LHCN-M2 (cell line): ENCODE measurements around the gene ECI2. TPM values are rescaled to one million over a fixed set of nuclear protein-coding genes. Genes with fewer than 3 reads are reported as not detected.

Experiments used
- DNase-seq: peaks from one replicate; pipeline ENCODE4 v3.0.0-alpha.2; 2012; ENCODE audit warnings: low read depth
- polyA plus RNA-seq: library from polyadenylated mRNA; unstranded; fragments of >200 nt; gene quantifications from one replicate; pipeline ENCODE4 v1.2.1, GENCODE V29; 2012; ENCODE audit warnings: missing spikeins
- total RNA-seq: library from RNA; depleted of rRNA; stranded (reverse); fragments of >200 nt; gene quantifications from 2 replicates; pipeline ENCODE4 v1.2.3, GENCODE V29; 2014; rRNA removed

The ECI2 gene, protein sequence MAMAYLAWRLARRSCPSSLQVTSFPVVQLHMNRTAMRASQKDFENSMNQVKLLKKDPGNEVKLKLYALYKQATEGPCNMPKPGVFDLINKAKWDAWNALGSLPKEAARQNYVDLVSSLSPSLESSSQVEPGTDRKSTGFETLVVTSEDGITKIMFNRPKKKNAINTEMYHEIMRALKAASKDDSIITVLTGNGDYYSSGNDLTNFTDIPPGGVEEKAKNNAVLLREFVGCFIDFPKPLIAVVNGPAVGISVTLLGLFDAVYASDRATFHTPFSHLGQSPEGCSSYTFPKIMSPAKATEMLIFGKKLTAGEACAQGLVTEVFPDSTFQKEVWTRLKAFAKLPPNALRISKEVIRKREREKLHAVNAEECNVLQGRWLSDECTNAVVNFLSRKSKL
- total RNA-seq: 74.9 and 84.6 TPM in 2 replicates
- 70.1 TPM for polyA plus RNA-seq

DNA sequence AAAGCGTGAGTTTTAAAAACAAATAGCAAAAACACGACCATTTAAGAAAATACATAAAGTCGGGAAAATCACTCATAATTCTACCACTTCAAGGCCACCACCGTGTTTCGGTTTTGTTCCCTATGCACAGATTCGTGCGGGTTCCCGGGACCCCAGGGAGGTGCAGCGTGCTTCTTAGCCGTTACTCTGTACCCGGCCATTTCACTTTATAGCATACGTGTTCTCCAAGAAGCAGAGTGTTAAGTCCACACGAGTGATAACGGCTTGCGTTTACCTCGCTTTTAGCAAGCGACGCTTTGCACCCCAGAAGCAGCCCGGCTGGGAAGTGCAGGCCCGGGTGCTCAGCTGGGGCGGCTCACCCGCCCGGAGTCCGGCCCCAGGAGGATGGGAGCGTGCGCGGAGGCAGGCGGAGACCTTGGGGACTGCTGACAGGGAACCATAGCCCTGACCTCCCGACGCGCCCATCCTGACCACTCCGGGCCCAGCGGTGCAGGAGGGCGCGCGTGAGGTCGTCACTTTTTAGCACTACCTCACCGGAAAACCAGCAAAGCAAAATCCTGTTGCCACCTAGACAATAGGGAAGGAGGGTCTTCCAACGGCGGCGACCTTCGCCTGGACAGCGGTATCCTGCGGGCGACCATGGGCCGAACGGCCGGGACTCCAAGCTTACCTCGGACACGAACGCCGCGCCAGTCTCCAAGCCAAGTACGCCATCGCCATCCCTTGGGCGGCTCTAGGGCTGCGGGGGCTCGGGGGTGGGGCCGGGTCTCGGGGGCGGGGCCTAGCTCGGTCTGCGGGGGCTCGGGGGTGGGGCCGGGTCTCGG is at the start of gene ECI2:
ECI2 (minus strand) TSS at position 735 of the 824 bp plus-strand sequence; CDS start at position 720, 15 bp downstream.
- peak; percentile 71 for DNase-seq

- peak; percentile 50 for DNase-seq
Measured at GRCh38 chr6:4180652-4181255, 45.4 kb upstream of the ECI2 start.

- no peak for DNase-seq
Measured at GRCh38 chr6:4179960-4180651, 44.7 kb upstream of the ECI2 start.

DNA sequence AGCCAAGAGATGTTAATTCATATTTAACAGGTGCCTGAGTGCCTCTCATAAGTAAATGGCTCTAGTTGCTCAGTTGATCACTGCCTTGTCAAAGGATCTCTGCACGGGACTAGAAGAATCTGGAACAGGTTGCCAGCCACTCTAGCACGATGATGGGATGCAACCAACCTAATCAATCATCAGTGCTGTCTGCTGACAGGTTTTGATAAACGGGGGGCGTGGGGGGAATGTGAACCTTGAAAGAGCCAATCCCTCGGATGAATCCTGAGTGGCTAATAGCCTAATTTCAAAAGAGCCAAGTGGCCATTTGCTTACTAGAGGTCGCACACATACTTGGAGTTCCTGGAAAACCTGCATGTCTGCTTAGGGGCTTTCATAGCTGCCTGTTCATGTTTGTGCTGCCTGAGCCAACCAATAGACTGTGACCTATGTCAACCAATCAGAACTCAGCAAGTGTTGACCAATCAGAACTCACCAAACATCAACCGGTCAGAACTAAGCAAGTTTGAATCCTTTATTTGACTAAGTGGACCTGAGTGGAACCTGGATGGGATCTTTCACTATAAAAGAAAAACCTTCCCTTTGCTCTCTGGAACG is 43.5 kb upstream of the ECI2 start:
- DNase-seq: no peak

GRCh38 chr6:4176907-4177306 is 41.5 kb upstream of the ECI2 start:
- DNase-seq: no peak

- no peak for DNase-seq
Measured at GRCh38 chr6:4174042-4174441, 38.7 kb upstream of the ECI2 start.

- no peak for DNase-seq
Measured at GRCh38 chr6:4172368-4172767, 37.0 kb upstream of the ECI2 start.

- no peak for DNase-seq
Measured at GRCh38 chr6:4170297-4170696, 34.9 kb upstream of the ECI2 start.

DNA sequence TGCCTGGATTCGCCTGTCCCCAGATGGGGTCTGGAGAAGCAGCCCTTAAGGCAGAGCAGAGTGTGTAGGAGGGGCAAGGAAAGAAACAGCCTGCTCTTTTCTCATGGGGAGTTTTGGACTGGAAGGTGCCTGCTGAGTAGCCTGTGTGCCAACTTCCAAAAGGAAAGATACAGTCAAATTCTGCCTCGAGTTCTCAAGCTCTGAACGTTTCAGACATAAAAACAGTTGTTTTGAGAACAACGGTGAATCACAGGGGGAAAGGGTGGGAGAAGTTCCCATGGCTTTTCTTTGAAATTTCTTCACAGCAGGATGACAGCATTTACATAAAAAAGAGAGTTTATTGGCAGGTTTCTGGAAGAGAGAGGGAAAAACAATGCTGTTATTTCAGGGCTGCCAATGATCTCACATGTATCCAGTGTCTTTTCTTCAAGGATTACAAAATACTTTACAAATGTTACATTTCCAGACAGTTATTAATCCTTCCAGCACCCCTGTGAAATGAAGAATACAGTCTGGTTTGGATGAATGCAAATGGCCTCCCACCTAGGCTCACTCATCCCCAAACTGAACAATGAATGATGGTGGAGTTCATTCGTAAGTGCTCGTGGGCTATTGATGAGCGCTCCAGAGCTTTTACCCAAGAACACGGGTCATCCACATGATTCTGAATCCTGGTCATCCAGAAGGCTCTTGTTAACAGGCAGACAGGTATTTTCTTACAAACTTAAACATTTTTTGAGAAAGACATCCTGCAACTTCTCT is 33.8 kb upstream of the ECI2 start:
- peak; percentile 33 for DNase-seq

DNA sequence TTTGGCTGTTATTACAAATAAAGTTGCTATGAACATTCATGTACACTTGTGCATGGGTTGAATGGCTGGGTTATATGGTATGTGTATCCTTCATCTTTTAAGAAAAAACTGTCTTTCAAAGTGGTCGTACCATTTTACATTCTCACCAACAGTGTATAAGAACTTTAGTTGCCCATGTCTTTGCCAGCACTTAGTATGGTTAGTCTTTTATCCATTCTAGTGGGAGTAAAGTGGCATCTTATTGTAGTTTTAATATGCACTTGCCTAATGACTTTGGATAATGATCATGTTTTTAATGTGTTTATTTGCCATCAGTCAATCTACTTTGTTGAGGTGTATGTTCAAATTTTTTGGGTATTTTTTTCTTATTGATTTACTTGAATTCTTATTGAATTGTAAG is 32.5 kb upstream of the ECI2 start:
- no peak for DNase-seq

DNA sequence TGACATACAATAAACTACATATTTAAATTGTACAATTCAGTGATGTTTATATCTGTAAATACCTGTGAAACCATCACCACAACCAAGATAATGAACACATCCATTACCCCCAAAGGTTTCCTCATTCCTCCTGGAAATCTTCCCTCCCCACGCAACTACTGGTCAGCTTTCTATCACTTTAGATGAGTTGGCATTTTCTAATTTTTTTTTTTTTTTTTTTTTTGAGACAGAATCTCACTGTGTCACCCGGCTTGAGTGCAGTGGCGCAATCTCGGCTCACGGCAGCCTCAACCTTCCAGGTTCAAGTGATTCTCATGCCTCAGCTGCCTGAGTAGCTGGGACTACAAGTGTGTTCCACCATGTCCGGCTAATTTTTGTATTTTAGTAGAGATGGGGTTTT is 31.7 kb upstream of the ECI2 start:
- no peak for DNase-seq

DNA sequence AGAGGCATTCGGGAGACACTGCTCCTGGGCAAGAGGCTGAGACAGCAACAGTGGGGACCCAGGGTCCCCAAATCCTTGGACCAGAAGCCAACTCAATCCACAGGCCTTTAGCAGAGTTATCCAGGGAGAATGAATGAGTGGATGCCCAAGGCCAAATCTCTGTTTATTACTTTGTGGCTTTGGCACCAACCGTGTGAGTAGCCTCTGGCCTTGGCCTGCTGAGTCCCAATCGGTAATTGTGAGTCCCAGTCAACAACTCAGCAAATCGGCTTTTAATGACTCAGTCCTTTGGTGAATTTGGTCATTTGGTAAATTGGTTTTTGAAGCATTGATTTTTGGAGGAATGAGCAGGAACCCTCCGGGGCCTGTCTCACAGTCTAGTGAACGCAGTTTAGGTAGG is 29.1 kb upstream of the ECI2 start:
- no peak for DNase-seq

DNA sequence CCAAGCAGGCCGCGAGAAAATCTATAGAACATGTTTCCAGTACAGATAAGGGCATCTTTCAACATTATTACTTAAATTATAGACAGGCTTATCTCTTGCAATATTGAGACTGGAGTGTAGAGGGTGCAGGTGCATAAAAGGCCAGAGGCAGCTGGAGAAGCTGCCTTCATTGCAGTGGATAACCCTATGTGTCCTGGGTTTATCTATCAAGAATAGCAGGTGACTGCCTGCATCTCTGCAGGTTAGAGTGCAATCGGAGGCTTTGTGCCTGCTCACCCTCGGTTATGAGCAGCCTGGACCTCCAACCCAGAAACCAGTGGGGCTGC is 28.7 kb upstream of the ECI2 start:
- no peak for DNase-seq

- DNase-seq: no peak
Measured at GRCh38 chr6:4163408-4164116, 28.2 kb upstream of the ECI2 start.

DNA sequence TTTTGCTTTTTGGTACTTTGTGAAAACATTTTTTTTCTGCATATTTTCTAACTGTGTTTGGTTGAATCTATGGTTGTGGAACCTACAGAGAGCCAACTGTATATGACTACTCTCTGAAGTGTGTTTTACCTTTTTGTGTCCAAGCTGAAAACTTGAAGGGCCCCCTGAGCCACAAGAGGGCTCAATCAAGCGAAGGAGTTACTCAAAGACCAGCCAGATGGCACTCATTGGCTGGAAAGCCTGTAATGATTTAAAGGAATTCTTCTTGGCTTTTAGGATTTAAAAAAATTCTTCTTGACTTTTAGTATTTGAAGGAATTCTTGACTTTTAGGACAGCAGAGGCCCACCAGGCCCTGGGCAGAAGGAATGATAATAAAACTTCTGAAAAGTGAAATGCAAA is 27.0 kb upstream of the ECI2 start:
- no peak for DNase-seq

DNA sequence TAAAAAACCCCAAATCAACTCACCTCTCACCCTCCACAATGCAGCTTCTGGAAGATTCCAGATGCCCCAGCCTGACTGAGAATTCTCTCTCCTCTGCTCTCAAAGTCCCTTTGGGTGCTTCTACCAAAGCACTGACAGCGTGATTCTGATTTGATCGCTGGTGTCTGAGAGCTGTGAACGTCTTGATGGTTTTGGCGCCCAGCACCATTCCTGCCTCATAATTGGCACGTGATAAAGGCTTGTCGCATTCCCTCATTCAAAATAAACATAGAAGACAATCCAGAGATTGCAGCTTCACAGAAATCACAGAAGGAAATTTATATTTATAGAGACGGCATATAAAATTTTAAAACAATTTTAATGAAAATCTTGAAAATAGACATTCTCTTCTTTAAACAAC is 24.1 kb upstream of the ECI2 start:
- no peak for DNase-seq

DNA sequence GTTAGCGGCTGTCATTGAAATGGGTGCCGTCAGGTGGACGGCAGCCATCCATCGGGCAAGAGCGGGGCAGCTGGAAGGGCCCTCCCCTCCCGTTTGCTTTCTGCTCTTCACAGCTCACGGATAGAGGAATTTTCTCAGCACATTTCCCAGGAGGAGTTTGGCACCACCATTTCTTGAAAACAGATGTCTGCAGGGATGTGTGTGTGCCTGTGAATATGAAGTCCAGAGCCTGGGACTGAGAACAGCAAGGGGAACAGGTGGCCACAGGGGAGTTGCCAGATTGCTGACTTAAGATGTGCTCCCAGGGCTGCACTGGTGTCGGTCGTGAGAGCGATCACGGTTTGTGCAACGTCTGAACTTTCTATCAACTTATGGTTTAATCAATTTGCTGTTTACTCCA is 22.1 kb upstream of the ECI2 start:
- DNase-seq: no peak

DNA sequence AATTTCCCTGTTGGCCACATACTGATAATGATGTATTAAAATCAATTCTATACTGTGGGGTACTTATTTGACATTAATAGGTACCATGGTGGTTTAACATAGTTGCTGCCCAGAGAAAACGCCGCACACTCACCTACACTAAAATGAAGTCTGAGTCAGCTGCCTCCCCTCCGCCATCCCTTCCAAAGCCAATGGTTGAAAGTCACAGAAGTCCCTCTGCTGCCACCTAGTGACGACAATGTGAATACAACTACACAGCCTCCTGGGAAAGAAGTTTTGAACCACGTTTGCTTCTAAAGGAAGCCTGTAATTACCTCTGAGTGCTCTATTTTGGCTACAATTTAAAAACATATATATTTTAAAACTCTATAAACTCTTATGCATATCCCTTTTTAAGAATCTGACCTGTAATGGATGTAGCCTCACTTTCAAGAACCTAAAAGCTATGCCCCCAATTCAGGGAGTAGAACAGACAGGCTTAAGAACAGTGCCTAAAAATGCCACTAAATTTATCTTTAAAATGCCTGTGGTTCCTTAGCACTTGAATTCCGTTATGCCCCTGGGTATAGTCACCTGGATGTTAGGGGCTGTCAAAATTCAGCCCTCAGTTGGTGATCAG is 20.6 kb upstream of the ECI2 start:
- peak; percentile 77 for DNase-seq

GRCh38 chr6:4153514-4153985 is 18.2 kb upstream of the ECI2 start:
- no peak for DNase-seq

DNA sequence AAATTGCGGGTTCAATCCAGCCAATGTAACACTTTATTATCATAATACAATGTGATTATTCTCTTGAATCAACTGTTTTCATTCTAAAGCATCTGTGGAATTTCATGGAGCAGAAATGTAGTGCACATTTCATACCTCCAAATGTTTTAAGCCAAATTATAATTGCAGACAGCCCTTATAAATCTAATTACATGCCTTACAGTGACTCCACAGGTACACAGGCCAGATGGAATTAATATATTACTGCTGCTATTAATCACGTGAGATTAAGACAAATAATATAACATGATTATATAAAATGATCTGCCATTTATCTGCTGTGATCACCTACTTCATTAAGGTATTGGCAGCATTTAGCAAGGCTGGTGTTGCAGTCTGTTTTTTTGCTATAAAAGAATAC is 9.7 kb upstream of the ECI2 start:
- DNase-seq: no peak
